ENCODE results near the gene NANOG.
"Not testable (repeated sequence)": the region's sequence is repeated elsewhere in the genome, so short reads cannot be mapped to it uniquely, and the experiment has no call there.

The NANOG gene

GRCh38 chr12:7806863-7807487 is 17.8 kb downstream of the NANOG start:
- no peak overlapping the region for H3K4ac ChIP-seq (ENCODE audit: low read depth, low read length)
- no peaks in the 10 kb centered on the region for H3K79me2 ChIP-seq (ENCODE audit: control insufficient read depth, insufficient read depth, low read length)
- H3K9ac ChIP-seq (ENCODE audit: low read length), result no peak overlapping the region
- no peaks in the 10 kb centered on the region for H3K79me1 ChIP-seq (ENCODE audit: low read length)
- H2BK15ac ChIP-seq (replicated peaks; ENCODE audit: low read depth), result no peak overlapping the region
- H3K4me1 ChIP-seq (ENCODE audit: control insufficient read depth, low read depth, low read length), result no peaks in the 10 kb centered on the region
- no CpG with 5 or more reads among the region's 2 CpGs for WGBS (ENCODE audit: extremely low coverage, insufficient coverage, low lambda C conversion rate)
- H3K4me3 ChIP-seq (ENCODE audit: low read length), result no peak overlapping the region
- H3K23ac ChIP-seq (ENCODE audit: low read length), result no peak overlapping the region
- no peak overlapping the region for H2BK5ac ChIP-seq (ENCODE audit: low read length)
- no peaks in the 10 kb centered on the region for H3K36me3 ChIP-seq (ENCODE audit: control insufficient read depth, insufficient read depth, low read length)
- no peak overlapping the region for H2AK5ac ChIP-seq (ENCODE audit: low read length)
- H3K27ac ChIP-seq (ENCODE audit: low read depth, low read length), result no peak overlapping the region
- no peak overlapping the region for H3K56ac ChIP-seq (ENCODE audit: low read length)
- no peak overlapping the region for H4K8ac ChIP-seq (ENCODE audit: low read depth, low read length)
- H2BK120ac ChIP-seq (ENCODE audit: low read depth, low read length), result no peak overlapping the region
- no peak overlapping the region for H3K4me2 ChIP-seq (ENCODE audit: low read length)
- H4K5ac ChIP-seq (ENCODE audit: low read length), result no peak overlapping the region
- H3K18ac ChIP-seq (ENCODE audit: low read length), result no peak overlapping the region
- H3K27me3 ChIP-seq (ENCODE audit: insufficient read depth, low read length, poor library complexity), result no peaks in the 10 kb centered on the region
- DNase-seq, result peak; percentile 87

GRCh38 chr12:7825754-7826153 is 36.6 kb downstream of the NANOG start:
- not testable (repeated sequence) for H3K4me1 ChIP-seq (ENCODE audit: control insufficient read depth, low read depth, low read length); H4K5ac ChIP-seq (ENCODE audit: low read length); H2AK5ac ChIP-seq (ENCODE audit: low read length); H3K27me3 ChIP-seq (ENCODE audit: insufficient read depth, low read length, poor library complexity); H3K4ac ChIP-seq (ENCODE audit: low read depth, low read length); H2BK5ac ChIP-seq (ENCODE audit: low read length); H3K79me1 ChIP-seq (ENCODE audit: low read length); H4K8ac ChIP-seq (ENCODE audit: low read depth, low read length); H2BK120ac ChIP-seq (ENCODE audit: low read depth, low read length); H3K4me2 ChIP-seq (ENCODE audit: low read length); H3K36me3 ChIP-seq (ENCODE audit: control insufficient read depth, insufficient read depth, low read length); H3K79me2 ChIP-seq (ENCODE audit: control insufficient read depth, insufficient read depth, low read length); H3K27ac ChIP-seq (ENCODE audit: low read depth, low read length); H2BK15ac ChIP-seq (replicated peaks; ENCODE audit: low read depth); H3K23ac ChIP-seq (ENCODE audit: low read length); H3K4me3 ChIP-seq (ENCODE audit: low read length); H3K56ac ChIP-seq (ENCODE audit: low read length); H3K9ac ChIP-seq (ENCODE audit: low read length); H3K18ac ChIP-seq (ENCODE audit: low read length)
- WGBS (ENCODE audit: extremely low coverage, insufficient coverage, low lambda C conversion rate), result no CpG with 5 or more reads among the region's 4 CpGs
- peak; percentile 61 for DNase-seq

GRCh38 chr12:7829737-7830136 is 40.5 kb downstream of the NANOG start:
- H3K9ac ChIP-seq (ENCODE audit: low read length); H3K27me3 ChIP-seq (ENCODE audit: insufficient read depth, low read length, poor library complexity); H3K18ac ChIP-seq (ENCODE audit: low read length); H2BK5ac ChIP-seq (ENCODE audit: low read length); H3K79me2 ChIP-seq (ENCODE audit: control insufficient read depth, insufficient read depth, low read length); H2AK5ac ChIP-seq (ENCODE audit: low read length); H4K5ac ChIP-seq (ENCODE audit: low read length); DNase-seq; H2BK120ac ChIP-seq (ENCODE audit: low read depth, low read length); H3K23ac ChIP-seq (ENCODE audit: low read length); H3K79me1 ChIP-seq (ENCODE audit: low read length); H3K4me3 ChIP-seq (ENCODE audit: low read length); H3K4ac ChIP-seq (ENCODE audit: low read depth, low read length); H3K56ac ChIP-seq (ENCODE audit: low read length); H2BK15ac ChIP-seq (replicated peaks; ENCODE audit: low read depth); H3K4me2 ChIP-seq (ENCODE audit: low read length); H3K36me3 ChIP-seq (ENCODE audit: control insufficient read depth, insufficient read depth, low read length); H3K4me1 ChIP-seq (ENCODE audit: control insufficient read depth, low read depth, low read length); H4K8ac ChIP-seq (ENCODE audit: low read depth, low read length); H3K27ac ChIP-seq (ENCODE audit: low read depth, low read length): not testable (repeated sequence)
- no CpG with 5 or more reads among the region's 4 CpGs for WGBS (ENCODE audit: extremely low coverage, insufficient coverage, low lambda C conversion rate)

GRCh38 chr12:7832059-7832696 is 43.0 kb downstream of the NANOG start:
- H3K56ac ChIP-seq (ENCODE audit: low read length), result no peak overlapping the region
- no peak overlapping the region for H3K4me3 ChIP-seq (ENCODE audit: low read length)
- no peak overlapping the region for H4K5ac ChIP-seq (ENCODE audit: low read length)
- H3K4me2 ChIP-seq (ENCODE audit: low read length), result no peak overlapping the region
- WGBS (ENCODE audit: extremely low coverage, insufficient coverage, low lambda C conversion rate), result no CpG with 5 or more reads among the region's 6 CpGs
- H3K4ac ChIP-seq (ENCODE audit: low read depth, low read length), result no peak overlapping the region
- H3K18ac ChIP-seq (ENCODE audit: low read length), result peak overlapping the region; percentile 5
- H2BK5ac ChIP-seq (ENCODE audit: low read length), result no peak overlapping the region
- no peaks in the 10 kb centered on the region for H3K27me3 ChIP-seq (ENCODE audit: insufficient read depth, low read length, poor library complexity)
- H3K23ac ChIP-seq (ENCODE audit: low read length), result no peak overlapping the region
- H3K79me1 ChIP-seq (ENCODE audit: low read length), result no peaks in the 10 kb centered on the region
- H3K9ac ChIP-seq (ENCODE audit: low read length), result no peak overlapping the region
- H2BK120ac ChIP-seq (ENCODE audit: low read depth, low read length), result peak overlapping the region; percentile 79
- H4K8ac ChIP-seq (ENCODE audit: low read depth, low read length), result no peak overlapping the region
- H3K27ac ChIP-seq (ENCODE audit: low read depth, low read length), result no peak overlapping the region
- DNase-seq, result peak; percentile 82
- no peaks in the 10 kb centered on the region for H3K36me3 ChIP-seq (ENCODE audit: control insufficient read depth, insufficient read depth, low read length)
- peak overlapping the region; percentile 93 for H2BK15ac ChIP-seq (replicated peaks; ENCODE audit: low read depth)
- H2AK5ac ChIP-seq (ENCODE audit: low read length), result no peak overlapping the region
- no peaks in the 10 kb centered on the region for H3K4me1 ChIP-seq (ENCODE audit: control insufficient read depth, low read depth, low read length)
- no peaks in the 10 kb centered on the region for H3K79me2 ChIP-seq (ENCODE audit: control insufficient read depth, insufficient read depth, low read length)

GRCh38 chr12:7833201-7833600 is 44.0 kb downstream of the NANOG start:
- H3K4me3 ChIP-seq (ENCODE audit: low read length), result not testable (repeated sequence)
- no CpG with 5 or more reads among the region's 6 CpGs for WGBS (ENCODE audit: extremely low coverage, insufficient coverage, low lambda C conversion rate)

GRCh38 chr12:7833831-7834230 is 44.6 kb downstream of the NANOG start:
- no peak overlapping the region for H3K4me3 ChIP-seq (ENCODE audit: low read length)
- no peak overlapping the region for H3K56ac ChIP-seq (ENCODE audit: low read length)
- H3K27ac ChIP-seq (ENCODE audit: low read depth, low read length), result no peak overlapping the region
- WGBS (ENCODE audit: extremely low coverage, insufficient coverage, low lambda C conversion rate), result no CpG with 5 or more reads among the region's 4 CpGs
- H3K27me3 ChIP-seq (ENCODE audit: insufficient read depth, low read length, poor library complexity), result no peaks in the 10 kb centered on the region
- H3K4me1 ChIP-seq (ENCODE audit: control insufficient read depth, low read depth, low read length), result no peaks in the 10 kb centered on the region
- H3K4me2 ChIP-seq (ENCODE audit: low read length), result no peak overlapping the region
- no peak overlapping the region for H4K8ac ChIP-seq (ENCODE audit: low read depth, low read length)
- H3K18ac ChIP-seq (ENCODE audit: low read length), result peak overlapping the region; percentile 86
- peak overlapping the region; percentile 86 for H3K4ac ChIP-seq (ENCODE audit: low read depth, low read length)
- no peaks in the 10 kb centered on the region for H3K79me2 ChIP-seq (ENCODE audit: control insufficient read depth, insufficient read depth, low read length)
- H4K5ac ChIP-seq (ENCODE audit: low read length), result no peak overlapping the region
- no peaks in the 10 kb centered on the region for H3K36me3 ChIP-seq (ENCODE audit: control insufficient read depth, insufficient read depth, low read length)
- no peaks in the 10 kb centered on the region for H3K79me1 ChIP-seq (ENCODE audit: low read length)
- no peak overlapping the region for H2AK5ac ChIP-seq (ENCODE audit: low read length)
- H3K23ac ChIP-seq (ENCODE audit: low read length), result no peak overlapping the region
- no peak overlapping the region for H2BK120ac ChIP-seq (ENCODE audit: low read depth, low read length)
- H2BK15ac ChIP-seq (replicated peaks; ENCODE audit: low read depth), result peak overlapping the region; percentile 58
- peak; percentile 46 for DNase-seq
- no peak overlapping the region for H3K9ac ChIP-seq (ENCODE audit: low read length)
- H2BK5ac ChIP-seq (ENCODE audit: low read length), result no peak overlapping the region

More at GRCh38 chr12:7833201-7833600, 44.0 kb downstream of the NANOG start:
- H3K4me2 ChIP-seq (ENCODE audit: low read length); H2BK15ac ChIP-seq (replicated peaks; ENCODE audit: low read depth); DNase-seq; H2BK120ac ChIP-seq (ENCODE audit: low read depth, low read length); H4K8ac ChIP-seq (ENCODE audit: low read depth, low read length); H2AK5ac ChIP-seq (ENCODE audit: low read length); H3K4me1 ChIP-seq (ENCODE audit: control insufficient read depth, low read depth, low read length); H4K5ac ChIP-seq (ENCODE audit: low read length); H3K23ac ChIP-seq (ENCODE audit: low read length); H3K27ac ChIP-seq (ENCODE audit: low read depth, low read length); H3K56ac ChIP-seq (ENCODE audit: low read length); H3K79me1 ChIP-seq (ENCODE audit: low read length); H3K36me3 ChIP-seq (ENCODE audit: control insufficient read depth, insufficient read depth, low read length); H2BK5ac ChIP-seq (ENCODE audit: low read length); H3K27me3 ChIP-seq (ENCODE audit: insufficient read depth, low read length, poor library complexity); H3K79me2 ChIP-seq (ENCODE audit: control insufficient read depth, insufficient read depth, low read length); H3K9ac ChIP-seq (ENCODE audit: low read length): not testable (repeated sequence)
- H3K18ac ChIP-seq (ENCODE audit: low read length), result peak overlapping the region; percentile 86
- H3K4ac ChIP-seq (ENCODE audit: low read depth, low read length), result peak overlapping the region; percentile 46
